ENCODE data around the gene PIP4K2A.
"Not testable (repeated sequence)": the region's sequence is repeated elsewhere in the genome, so short reads cannot be mapped to it uniquely, and the experiment has no call there.

Gene PIP4K2A

DNA sequence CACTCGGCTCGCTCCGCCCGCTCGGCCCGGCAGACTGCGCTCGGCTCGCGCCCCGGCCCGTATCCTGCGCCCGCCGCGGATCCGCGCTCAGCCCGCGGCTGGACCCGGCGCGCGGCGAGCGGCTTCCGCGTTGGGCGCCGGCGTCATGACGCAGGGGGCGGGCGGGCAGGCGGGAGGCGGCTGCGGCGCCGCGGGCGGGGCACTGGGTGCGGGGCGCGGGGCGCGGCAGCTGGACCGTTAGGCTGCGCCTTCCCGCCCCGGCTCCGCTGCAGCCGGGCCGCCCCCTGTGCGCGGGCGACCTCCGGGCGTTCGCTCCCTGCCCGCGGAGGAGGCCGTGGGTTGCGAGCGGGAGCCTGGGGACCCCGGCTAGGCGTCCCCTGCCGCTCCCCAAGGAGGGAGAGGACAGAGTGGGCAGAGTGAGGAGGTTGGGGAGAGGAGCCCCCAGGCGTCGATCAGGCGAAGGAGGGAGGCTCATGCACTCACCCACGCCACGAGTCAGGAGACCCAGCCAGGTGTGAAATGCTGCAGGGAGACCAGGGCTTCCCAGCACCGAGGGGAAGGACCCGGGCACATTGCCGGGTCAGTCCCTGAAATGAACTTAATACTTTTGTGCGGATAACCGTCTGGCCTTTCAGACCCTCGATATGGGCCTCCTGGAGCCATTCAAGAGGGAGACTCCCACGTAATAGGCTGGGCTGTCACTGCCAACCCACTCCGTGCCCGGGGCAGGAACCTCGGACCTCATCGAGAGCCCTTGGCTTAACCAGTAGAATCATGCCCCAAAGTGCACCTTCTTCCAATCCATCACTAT, at the start of gene PIP4K2A:
TSS of gene PIP4K2A (minus strand) at position 100 of the 811 bp plus-strand sequence. CDS start 252 bp downstream, outside the sequence.
- no peak for DNase-seq

DNA sequence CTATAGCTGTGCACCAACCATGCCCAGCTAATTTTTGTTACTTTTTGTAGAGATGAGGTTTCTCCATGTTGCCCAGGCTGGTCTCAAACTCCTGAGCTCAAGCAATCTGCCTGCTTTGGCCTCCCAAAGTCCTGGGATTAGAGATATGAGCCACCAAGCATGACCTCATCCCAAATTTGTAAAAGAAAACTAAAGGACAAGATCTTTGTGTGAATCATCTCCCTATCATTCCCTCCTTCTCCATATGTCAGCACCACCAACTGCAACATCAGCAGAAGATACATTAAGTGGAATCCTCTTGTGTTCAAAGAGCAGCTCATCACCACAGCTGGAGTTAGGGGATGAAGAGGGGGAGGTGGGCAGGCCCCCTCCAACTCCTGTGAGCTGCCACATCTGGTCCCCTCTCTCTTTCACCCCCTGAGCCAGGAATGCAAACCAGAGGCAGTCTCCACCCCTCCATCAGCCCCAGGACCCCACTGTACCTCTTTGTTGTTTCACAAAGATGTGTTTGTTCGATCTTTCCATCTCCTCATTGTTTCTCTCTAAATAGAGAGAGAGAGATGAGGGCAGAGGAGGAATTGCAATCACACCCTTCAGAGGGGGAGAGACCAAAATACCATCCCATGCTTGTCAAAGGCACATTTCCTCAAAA, 47.3 kb upstream of the PIP4K2A start:
- DNase-seq, result no peak

GRCh38 chr10:22760025-22760424, 45.6 kb upstream of the PIP4K2A start:
- no peak for DNase-seq

DNA sequence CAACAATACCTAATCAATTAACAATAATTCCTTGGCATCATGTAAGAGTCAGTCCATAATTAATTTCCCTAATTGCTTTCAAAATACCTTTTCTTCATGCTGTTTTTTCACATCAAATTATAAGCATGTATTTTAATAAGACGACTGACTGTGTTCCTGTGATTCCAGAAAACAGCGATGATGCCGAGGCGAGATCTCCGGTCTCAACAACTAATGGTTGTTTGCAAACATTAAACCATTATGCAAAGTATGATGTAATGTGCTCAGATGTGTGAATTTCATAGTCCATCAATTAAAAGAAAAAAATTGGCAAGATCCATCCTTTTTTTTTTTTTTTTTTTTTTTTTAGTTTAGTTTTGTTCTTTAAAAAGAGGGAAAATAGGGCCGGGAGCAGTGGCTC, 44.5 kb upstream of the PIP4K2A start:
- DNase-seq, result no peak

- no peak for DNase-seq
Measured at GRCh38 chr10:22754296-22754695, 39.9 kb upstream of the PIP4K2A start.

- no peak for DNase-seq
Measured at GRCh38 chr10:22753786-22754185, 39.4 kb upstream of the PIP4K2A start.

DNA sequence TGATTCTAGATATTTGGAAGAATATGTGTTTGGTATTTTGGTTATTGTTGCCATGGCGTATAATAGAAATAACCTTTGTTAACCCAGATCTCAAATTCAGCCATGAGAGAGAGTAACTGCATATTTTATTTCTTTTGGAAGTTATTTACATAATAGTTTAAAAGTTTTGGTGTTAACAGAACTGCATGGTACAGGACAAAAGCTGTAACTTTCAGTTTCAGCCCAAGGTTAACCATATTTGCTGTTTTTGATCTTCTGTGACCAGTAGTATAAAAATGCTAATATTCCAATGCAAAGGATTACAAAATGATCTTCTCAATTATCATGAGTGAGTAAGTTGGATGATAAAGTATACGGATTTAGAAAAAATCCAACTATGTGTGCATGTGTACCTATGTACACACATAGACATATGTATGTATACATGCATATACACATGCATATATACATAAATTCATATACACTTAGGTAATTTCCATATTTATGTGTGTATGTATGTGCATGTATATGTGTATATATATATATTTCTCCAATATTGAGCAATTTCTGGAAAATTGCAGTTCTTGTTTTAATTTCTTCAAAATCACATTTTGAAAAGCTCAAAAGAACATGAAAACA, 38.0 kb upstream of the PIP4K2A start:
- no peak for DNase-seq

DNA sequence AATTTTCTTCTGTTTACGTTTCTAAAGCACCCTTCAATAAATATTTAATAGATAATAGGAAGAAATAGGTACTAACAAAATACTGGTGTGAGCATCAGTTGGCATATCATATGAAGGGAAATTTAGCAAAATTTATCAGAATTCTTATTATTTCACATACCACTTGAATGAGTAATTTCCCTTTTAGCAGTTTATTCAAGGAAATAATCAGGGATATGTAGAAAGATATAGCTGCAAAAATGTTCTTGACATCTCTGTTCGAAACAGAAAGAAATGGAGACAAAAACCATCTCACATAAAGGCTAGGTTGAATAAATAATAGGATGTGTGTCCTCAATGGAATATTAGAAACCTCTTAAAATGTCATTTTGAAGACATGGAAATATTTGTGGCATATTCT, 35.8 kb upstream of the PIP4K2A start:
- no peak for DNase-seq

GRCh38 chr10:22744858-22745257, 30.5 kb upstream of the PIP4K2A start:
- DNase-seq, result not testable (repeated sequence)

- no peak for DNase-seq
Measured at GRCh38 chr10:22742678-22743077, 28.3 kb upstream of the PIP4K2A start.

- not testable (repeated sequence) for DNase-seq
Measured at GRCh38 chr10:22741631-22742030, 27.3 kb upstream of the PIP4K2A start.

GRCh38 chr10:22740180-22740579, 25.8 kb upstream of the PIP4K2A start:
- no peak for DNase-seq

DNA sequence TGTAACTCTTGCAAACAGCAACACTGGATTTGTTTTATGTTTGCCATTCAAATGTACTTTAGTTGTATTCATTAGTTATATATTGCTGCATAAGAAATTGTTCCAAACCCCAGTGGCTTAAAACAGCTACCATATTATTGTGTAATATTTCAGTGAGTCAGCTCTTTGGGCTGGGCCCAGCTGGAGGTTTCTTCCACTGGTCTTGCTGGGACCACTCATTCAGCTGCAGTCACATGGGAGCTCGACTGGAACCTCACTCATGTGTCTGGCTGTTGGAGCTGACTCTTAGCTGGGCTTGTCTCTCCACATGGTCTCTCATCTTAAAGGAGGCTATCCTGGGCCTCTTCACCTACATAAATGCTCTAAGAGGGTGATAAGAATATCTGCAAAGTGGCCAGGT, 23.2 kb upstream of the PIP4K2A start:
- DNase-seq, result no peak

DNA sequence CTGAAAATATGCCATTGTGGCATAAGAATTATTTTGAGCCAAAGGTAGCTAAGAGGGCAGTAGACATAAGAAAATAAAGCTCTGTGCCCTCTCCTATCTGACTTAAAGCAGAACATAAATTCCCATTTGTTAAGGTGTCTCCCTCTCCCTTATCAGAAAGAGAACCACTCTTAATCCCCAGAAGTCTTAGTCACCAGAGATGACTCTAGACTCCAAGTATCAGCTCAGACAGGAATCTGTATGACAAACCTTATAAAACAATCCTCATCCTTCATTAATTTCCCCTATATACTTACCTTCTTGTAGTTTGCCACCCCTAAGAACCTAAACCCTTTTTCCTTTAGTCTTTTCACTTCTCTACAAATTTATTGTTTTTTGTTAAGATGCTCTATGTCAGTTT, 21.8 kb upstream of the PIP4K2A start:
- no peak for DNase-seq

DNA sequence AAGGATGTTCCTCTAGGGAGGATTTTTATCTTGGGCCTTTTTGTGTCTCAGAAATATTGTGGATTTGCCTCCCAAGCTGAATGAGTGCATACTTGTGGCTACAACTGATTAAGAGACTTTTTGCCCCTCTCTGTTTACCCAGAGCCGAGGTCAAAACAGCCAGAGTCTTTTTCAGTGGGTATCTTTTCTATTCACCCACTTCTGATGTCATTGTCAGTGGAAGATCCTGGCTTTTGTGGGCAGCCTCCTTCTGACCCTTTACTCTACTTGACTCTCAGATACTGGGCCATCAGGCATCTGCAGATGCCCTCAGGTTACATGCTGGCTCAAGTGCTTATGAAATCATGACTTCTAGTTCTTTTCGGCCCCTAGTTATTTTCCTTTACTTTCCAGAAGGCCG, 19.6 kb upstream of the PIP4K2A start:
- no peak for DNase-seq

DNA sequence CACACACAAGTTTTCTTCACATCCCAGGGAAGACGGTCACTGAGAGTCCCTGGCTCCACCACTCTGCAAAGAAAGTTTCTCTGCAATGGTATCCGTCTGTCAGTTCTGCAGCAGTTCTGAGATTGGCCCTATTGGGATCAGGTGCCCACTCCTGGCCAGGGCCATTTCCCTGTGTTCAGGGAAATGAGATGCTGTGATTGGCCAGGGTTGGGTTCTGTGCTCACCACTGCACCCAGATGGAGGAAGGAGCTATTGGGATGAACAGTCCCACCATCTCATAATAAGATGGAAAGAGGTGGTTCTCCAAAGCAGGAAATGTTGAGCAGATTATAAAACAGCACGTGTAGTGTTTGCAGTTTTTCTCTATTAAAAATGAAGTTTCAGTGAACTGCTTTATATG, 13.3 kb upstream of the PIP4K2A start:
- DNase-seq, result no peak

- DNase-seq, result no peak
Measured at GRCh38 chr10:22727112-22727511, 12.7 kb upstream of the PIP4K2A start.

DNA sequence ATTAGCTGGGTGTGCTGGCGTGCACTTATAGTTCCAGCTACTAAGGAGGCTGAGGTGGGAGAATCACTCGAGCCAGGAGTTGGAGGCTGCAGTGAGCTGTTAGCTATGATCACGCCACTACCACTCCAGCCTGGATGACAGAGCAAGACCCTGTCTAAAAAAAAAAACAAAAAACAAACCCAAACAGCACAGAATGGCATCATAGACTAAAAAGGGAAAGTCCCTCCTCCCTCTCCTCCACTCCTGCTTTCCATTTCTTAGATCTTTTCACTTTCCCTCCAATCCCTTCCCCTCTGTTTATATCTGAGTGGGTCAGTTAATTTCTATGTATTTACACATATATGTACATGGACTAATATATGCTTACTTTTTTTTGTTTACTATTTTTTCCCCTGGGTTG, 10.4 kb upstream of the PIP4K2A start:
- no peak for DNase-seq

- no peak for DNase-seq
Measured at GRCh38 chr10:22723783-22724182, 9.4 kb upstream of the PIP4K2A start.

GRCh38 chr10:22723343-22723779, 9.0 kb upstream of the PIP4K2A start:
- DNase-seq, result no peak

- no peak for DNase-seq
Measured at GRCh38 chr10:22722626-22723169, 8.3 kb upstream of the PIP4K2A start.

DNA sequence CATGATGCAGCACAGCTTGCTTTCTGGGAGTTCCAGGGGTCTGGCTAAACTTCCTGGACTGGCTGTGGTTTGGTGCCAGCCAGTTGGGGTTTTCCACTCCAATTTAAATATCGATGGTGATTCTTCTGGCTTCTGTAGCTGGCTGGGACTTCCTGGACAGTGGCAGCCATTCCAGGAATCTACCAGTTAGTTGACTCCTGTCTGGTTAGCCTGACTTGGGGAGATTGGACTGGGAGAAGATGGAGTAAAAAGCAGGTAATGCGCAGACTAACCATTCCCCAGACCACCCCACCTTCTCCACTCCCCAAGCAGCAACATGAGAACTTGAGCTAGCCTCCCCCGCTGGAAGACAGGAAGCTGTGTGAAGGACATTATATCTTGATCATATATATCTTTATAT, 6.3 kb upstream of the PIP4K2A start:
- DNase-seq, result no peak

DNA sequence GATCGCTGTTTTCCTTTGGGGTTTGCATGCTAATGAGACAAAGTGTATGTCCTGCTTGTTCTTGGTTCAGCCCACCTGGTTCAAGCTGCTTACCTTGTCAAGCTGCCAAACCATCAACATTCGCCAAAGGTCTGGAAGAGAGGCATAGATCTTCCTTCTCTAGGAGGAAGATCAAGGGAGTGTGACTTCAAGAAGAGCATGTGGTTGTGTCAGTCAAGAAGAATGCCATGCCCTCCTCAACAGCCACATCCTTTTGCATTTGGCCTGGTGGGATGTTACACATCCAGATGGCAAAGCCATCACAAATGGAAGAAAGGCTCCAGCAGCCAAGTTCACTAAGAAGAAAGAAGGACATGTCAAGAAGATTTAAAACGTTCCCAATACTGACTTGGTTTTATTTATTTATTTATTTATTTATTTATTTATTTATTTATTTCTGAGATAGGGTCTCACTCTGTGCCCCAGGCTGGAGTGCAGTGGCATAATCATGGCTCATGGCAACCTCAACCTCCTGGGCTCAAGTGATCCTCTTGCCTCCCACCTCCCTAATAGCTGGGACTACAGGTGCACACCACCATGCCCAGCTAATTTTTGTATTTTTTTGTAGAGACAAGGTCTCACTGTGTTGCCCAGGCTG, 5.1 kb upstream of the PIP4K2A start:
- no peak for DNase-seq

All from DMS153 (cell line).